ENCODE measurements around the gene MYH7B. TPM values are rescaled to one million over a fixed set of nuclear protein-coding genes. Genes with fewer than 3 reads are reported as not detected.

Gene MYH7B
- total and polyA plus RNA-seq, 5 donors, result 43.3 to 134 (median 125) TPM

DNA sequence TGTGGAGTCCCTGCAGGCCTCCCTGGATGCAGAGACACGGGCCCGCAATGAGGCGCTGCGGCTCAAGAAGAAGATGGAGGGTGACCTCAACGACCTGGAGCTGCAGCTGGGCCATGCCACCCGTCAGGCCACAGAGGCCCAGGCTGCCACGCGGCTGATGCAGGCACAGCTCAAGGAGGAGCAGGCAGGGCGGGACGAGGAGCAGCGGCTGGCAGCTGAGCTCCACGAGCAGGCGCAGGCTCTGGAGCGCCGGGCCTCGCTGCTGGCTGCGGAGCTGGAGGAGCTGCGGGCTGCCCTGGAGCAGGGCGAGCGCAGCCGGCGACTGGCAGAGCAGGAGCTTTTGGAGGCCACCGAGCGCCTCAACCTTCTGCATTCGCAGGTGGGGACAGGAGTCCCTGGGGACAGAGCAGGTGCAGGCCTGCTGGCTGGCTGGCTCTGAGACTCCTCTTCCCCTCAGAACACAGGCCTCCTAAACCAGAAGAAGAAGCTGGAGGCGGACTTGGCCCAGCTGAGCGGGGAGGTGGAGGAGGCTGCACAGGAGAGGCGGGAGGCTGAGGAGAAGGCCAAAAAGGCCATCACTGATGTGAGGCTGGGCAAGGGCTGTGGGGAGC lies 44.7 kb downstream of the MYH7B start:
- intact Hi-C loops (cut with DNase I), result no loop called here
- H3K27me3 ChIP-seq (ENCODE audit: control insufficient read depth, insufficient read depth), result no peaks in the 10 kb centered on the region
- H3K4me3 ChIP-seq (ENCODE audit: low read length), result no peak overlapping the region
- DNase-seq, result peak in 1 of 3 donors; percentile 65
- no peak overlapping the region for H3K27ac ChIP-seq (ENCODE audit: low read length)
- 92% methylated on average over 28 of the region's 28 CpGs for WGBS
- H3K9me3 ChIP-seq (ENCODE audit: control insufficient read depth, low read length), result no peaks in the 10 kb centered on the region
- H3K4me1 ChIP-seq (ENCODE audit: control insufficient read depth, insufficient read depth, low read length), result no peaks in the 10 kb centered on the region
- no peak for ATAC-seq

DNA sequence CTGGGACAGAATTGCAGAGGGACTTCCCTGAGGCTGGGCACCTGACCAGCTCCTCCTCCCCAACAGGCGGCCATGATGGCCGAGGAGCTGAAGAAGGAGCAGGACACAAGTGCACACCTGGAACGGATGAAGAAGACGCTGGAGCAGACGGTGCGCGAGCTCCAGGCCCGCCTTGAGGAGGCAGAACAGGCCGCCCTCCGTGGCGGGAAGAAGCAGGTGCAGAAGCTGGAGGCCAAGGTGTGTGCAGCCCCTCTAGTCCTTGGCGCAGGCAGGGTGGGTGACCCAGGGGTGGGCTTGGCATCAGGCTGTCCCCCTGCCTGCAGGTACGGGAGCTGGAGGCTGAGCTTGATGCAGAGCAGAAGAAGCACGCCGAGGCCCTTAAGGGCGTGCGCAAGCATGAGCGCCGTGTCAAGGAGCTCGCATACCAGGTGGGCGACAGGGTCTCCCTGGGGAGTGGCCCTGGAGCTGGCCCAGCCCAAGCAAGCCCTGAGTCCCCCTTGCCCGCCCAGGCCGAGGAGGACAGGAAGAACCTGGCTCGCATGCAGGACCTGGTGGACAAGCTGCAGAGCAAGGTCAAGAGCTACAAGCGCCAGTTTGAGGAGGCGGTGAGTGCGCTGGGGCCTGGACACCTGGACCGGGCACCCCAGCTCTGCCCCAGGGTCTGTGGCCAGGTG lies 45.4 kb downstream of the MYH7B start:
- no peak overlapping the region for H3K27ac ChIP-seq (ENCODE audit: low read length)
- ATAC-seq, result no peak
- DNase-seq, result peak in 2 of 3 donors; percentile 48 to 49
- WGBS, result 91% methylated on average over 28 of the region's 28 CpGs
- no peaks in the 10 kb centered on the region for H3K4me1 ChIP-seq (ENCODE audit: control insufficient read depth, insufficient read depth, low read length)
- intact Hi-C loops (cut with DNase I), result no loop called here
- no peaks in the 10 kb centered on the region for H3K9me3 ChIP-seq (ENCODE audit: control insufficient read depth, low read length)
- no peaks in the 10 kb centered on the region for H3K27me3 ChIP-seq (ENCODE audit: control insufficient read depth, insufficient read depth)
- no peak overlapping the region for H3K4me3 ChIP-seq (ENCODE audit: low read length)

DNA sequence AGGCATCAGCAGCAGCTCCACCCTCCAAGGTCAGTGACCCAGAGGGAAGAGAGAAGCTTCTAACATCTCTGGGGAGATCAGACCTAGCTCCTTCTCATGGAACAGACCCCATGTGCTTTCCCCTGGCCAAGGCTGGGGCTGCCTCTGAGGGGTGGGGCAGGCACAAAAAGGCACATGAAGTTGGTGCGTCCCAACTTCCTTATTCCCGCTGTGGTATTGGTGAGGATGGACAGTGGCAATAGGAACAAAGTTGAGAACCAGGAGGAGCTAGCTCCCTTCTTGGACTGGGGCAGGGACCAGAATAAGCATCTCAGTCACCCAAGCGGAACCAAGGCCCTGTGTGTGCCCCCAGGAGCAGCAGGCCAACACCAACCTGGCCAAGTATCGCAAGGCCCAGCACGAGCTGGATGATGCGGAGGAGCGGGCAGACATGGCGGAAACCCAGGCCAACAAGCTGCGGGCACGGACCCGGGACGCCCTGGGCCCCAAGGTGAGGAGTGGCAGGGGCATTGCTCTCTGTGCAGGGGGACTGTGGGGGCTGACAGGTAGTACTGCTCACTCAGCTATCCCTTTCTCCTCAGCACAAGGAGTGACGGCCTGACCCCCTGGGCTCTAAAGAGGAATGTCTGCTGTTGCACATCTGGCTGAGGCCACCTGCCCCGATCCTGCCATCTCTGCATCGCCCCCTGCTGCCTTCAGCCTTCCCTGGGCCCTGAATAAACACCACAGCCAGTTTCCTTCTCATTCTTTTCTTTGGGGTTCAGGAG lies 46.1 kb downstream of the MYH7B start:
- DNase-seq (peak in 2 of 3 donors; percentile 17 to 51), ATAC-seq (no peak)
- H3K9me3 ChIP-seq (ENCODE audit: control insufficient read depth, low read length), result no peaks in the 10 kb centered on the region
- intact Hi-C loops (cut with DNase I), result no loop called here
- H3K4me3 ChIP-seq (ENCODE audit: low read length), result no peak overlapping the region
- no peaks in the 10 kb centered on the region for H3K4me1 ChIP-seq (ENCODE audit: control insufficient read depth, insufficient read depth, low read length)
- H3K27me3 ChIP-seq (ENCODE audit: control insufficient read depth, insufficient read depth), result no peaks in the 10 kb centered on the region
- 83% methylated on average over 15 of the region's 15 CpGs for WGBS
- no peak overlapping the region for H3K27ac ChIP-seq (ENCODE audit: low read length)

DNA sequence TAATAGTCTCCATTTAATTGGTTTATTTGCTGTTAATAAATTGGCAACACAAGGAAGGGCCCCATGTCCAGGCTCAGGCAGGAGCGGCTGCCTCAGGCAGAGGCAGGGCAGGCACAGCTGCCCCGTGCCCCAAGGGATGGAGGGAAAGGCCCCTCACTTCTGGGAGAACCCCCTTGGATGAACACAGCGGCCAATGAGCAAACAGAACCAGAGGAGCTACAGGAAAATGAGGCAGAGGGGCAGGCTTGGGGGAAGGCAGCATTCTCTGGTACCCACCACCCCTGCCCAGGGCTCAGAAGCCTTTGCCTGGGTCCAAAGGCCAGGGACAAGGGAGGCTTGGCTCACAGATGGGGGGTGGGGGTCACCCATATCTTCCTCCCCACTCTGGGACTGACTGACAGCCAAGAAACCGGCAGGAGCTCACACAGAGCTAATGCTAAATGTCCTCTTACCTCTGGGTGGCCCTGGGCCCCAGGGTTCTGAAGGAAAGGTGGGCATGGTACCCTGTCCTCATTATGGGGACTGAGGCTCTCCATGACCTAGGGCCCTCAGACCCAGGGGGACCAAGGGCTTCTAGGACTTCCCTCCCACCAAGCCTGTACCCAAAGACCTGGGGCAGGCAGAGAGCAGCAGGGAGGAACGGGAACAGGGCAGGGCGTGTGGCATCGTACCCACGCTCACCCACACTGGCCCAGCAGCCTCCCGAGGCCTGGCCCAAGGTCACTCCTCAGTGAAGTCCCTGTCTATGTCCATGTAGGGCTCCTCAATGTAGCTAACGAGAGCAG lies 47.0 kb downstream of the MYH7B start:
- ATAC-seq (peak; percentile 1 to 3), DNase-seq (peak in 1 of 3 donors; percentile 58)
- 76% methylated on average over 10 of the region's 10 CpGs for WGBS
- Histone ChIP-seq H3K4me3 (ENCODE audit: low read length) (no peak overlapping the region), H3K27ac (ENCODE audit: low read length) (peak overlapping the region; percentile 7), H3K4me1 (ENCODE audit: control insufficient read depth, insufficient read depth, low read length) (no peaks in the 10 kb centered on the region), H3K27me3 (ENCODE audit: control insufficient read depth, insufficient read depth) (no peaks in the 10 kb centered on the region), H3K9me3 (ENCODE audit: control insufficient read depth, low read length) (no peaks in the 10 kb centered on the region)
- intact Hi-C loops (cut with DNase I), result no loop called here

DNA sequence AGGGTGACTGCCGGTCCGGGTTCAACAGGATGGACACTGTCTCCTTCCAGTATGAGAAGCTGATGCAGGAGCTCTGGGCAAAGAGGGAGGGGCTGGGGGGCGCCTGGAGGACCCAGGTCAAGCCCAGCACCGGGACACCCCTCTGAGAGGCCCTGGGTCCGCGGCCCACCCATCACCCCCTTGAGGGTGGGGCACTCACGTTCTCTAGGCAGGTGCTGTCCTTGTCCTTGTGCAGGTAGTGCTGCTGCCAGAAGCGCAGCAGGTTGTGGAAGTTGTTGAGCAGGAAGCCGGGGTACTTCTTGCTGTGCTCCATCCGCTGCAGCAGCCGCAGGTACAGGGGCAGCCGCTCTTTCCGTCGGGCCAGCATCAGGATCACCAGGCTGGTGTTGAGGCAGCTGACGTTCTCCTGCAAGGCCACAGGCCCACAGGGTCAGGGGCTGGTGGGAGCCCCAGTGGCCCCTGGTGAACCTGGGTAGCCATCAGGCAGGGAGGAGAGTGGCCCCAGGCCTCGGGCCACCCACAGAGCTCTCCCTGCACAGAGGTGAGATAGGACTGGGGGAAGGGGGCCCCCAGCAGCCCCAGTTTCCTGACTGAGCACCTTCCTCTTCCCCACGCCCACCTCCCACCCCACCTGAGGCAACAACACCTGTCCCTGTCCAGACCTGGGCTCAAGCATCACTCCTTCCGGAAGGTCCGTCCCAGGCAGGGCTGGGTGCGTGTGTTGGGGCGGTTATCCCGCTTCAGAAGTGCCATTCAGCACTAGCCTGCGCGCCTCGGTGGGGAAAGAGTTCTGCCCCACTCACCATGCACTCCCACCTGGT lies 47.8 kb downstream of the MYH7B start:
- Histone ChIP-seq H3K4me1 (ENCODE audit: control insufficient read depth, insufficient read depth, low read length) (no peaks in the 10 kb centered on the region), H3K27me3 (ENCODE audit: control insufficient read depth, insufficient read depth) (no peaks in the 10 kb centered on the region), H3K9me3 (ENCODE audit: control insufficient read depth, low read length) (no peaks in the 10 kb centered on the region), H3K4me3 (ENCODE audit: low read length) (no peak overlapping the region), H3K27ac (ENCODE audit: low read length) (no peak overlapping the region)
- peak in 1 of 3 donors; percentile 57 for DNase-seq
- peak; percentile 1 to 7 for ATAC-seq
- intact Hi-C loops (cut with DNase I), result no loop called here
- 89% methylated on average over 25 of the region's 25 CpGs for WGBS

DNA sequence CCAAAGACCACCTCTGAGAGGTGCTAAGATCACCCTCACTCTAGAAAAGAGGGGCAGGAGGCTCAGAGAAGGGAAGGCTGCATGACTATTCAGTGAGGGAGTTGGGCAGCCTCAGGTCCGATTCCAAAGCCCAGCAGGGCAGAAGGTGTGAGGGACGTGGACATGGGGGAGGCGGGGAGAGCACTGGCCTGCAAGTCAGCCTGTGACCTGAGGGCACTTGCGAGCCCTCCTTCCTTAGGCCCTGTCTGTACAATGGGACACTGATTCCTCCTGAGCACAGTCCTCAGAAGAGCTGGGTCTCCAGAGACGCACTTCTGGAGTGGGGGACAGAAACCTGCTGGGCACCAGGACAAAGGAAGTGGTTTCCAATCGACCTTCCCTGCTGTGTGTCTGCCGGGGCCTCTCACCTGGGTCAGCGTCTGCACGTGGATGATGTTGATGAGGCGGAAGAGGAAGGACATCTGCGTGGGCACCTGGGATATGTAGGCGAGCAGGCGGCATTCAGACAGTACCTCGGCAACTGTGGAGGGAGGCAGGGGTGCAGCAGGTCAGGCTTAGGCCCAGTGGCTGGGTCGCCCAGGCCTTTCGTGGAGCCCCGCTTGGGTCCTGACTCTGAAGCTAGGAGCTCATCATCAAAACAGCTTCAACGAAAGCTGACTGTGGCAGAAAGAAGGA lies 48.5 kb downstream of the MYH7B start:
- no peak for ATAC-seq
- no peak overlapping the region for H3K27ac ChIP-seq (ENCODE audit: low read length)

DNA sequence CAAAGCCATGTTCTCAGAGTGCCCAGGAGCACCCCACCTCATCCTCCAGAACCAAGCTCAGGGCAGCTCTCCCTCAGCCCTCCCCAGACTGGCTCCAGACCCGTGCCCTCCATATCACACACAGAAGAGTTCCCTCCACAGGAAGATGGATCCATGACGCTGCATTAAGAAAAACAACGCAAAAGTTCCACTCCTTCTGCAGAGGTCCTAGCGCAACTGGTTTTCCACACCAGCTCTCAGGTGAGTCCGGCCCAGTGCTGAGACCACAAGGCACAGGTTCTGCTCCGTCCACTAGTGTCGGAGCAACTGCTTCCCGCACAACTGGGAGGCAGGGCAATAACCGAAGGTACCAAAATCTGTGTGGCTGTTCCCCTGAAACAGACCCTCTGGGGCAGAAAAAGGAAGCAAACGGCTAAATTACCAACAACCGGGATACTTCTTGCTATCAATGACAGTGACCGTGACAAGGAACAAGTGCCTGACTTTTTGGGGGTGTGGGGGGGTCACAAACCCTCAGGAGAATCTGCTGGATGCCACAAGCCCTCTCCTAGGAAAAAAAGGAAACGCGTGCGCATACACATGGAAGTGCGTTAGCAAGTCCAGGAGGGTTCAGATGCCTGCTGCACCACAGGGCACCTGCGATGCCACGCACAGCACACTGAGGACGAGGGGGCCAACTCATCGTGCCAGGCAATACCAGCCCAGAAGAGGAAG lies 49.2 kb downstream of the MYH7B start:
- no peaks in the 10 kb centered on the region for H3K27me3 ChIP-seq (ENCODE audit: control insufficient read depth, insufficient read depth)
- H3K9me3 ChIP-seq (ENCODE audit: control insufficient read depth, low read length), result no peaks in the 10 kb centered on the region
- no peak for ATAC-seq
- H3K4me1 ChIP-seq (ENCODE audit: control insufficient read depth, insufficient read depth, low read length), result no peaks in the 10 kb centered on the region
- no peak overlapping the region for H3K27ac ChIP-seq (ENCODE audit: low read length)
- 88% methylated on average over 20 of the region's 20 CpGs for WGBS
- H3K4me3 ChIP-seq (ENCODE audit: low read length), result no peak overlapping the region
- DNase-seq, result peak in 1 of 3 donors; percentile 16
- intact Hi-C loops (cut with DNase I), result no loop called here

More for the DNA sequence above, 48.5 kb downstream of the MYH7B start:
- intact Hi-C loops (cut with DNase I), result no loop called here
- DNase-seq, result peak in 1 of 3 donors; percentile 27
- Histone ChIP-seq H3K27me3 (ENCODE audit: control insufficient read depth, insufficient read depth) (no peaks in the 10 kb centered on the region), H3K9me3 (ENCODE audit: control insufficient read depth, low read length) (no peaks in the 10 kb centered on the region), H3K4me1 (ENCODE audit: control insufficient read depth, insufficient read depth, low read length) (no peaks in the 10 kb centered on the region), H3K4me3 (ENCODE audit: low read length) (no peak overlapping the region)
- 84% methylated on average over 18 of the region's 18 CpGs for WGBS
